ENCODE measurements around the gene PLCB4. TPM values are rescaled to one million over a fixed set of nuclear protein-coding genes. Genes with fewer than 3 reads are reported as not detected.
"Not testable (repeated sequence)": the region's sequence is repeated elsewhere in the genome, so short reads cannot be mapped to it uniquely, and the experiment has no call there.

Gene PLCB4
- polyA plus RNA-seq (2013, experiment 1 of 2; ENCODE audit: insufficient read length) = 2.9 TPM
- polyA plus RNA-seq (2013, experiment 2 of 2; ENCODE audit: insufficient read length) = 3.4 TPM

- peak; percentile 43 for DNase-seq
Observed at GRCh38 chr20:9068841-9069663, at the start of gene PLCB4. PLCB4 (plus strand) TSS chr20:9069087; CDS start chr20:9307815, 238,728 bp downstream.

GRCh38 chr20:9019833-9020232 is 49.1 kb upstream of the PLCB4 start:
- no peak for DNase-seq

GRCh38 chr20:9021216-9021615 is 47.7 kb upstream of the PLCB4 start:
- DNase-seq = no peak

GRCh38 chr20:9021699-9022098 is 47.2 kb upstream of the PLCB4 start:
- no peak for DNase-seq

GRCh38 chr20:9022376-9022775 is 46.5 kb upstream of the PLCB4 start:
- no peak for DNase-seq

- DNase-seq = no peak
Observed at GRCh38 chr20:9024606-9025005, 44.3 kb upstream of the PLCB4 start.

- no peak for DNase-seq
Observed at GRCh38 chr20:9025011-9025410, 43.9 kb upstream of the PLCB4 start.

GRCh38 chr20:9025643-9026042 is 43.2 kb upstream of the PLCB4 start:
- peak; percentile 77 for DNase-seq

GRCh38 chr20:9027626-9028025 is 41.3 kb upstream of the PLCB4 start:
- no peak for DNase-seq

GRCh38 chr20:9028419-9028818 is 40.5 kb upstream of the PLCB4 start:
- no peak for DNase-seq

- DNase-seq = peak; percentile 64
Observed at GRCh38 chr20:9031991-9032390, 36.9 kb upstream of the PLCB4 start.

- DNase-seq = peak; percentile 38
Observed at GRCh38 chr20:9032758-9033157, 36.1 kb upstream of the PLCB4 start.

GRCh38 chr20:9035126-9035525 is 33.8 kb upstream of the PLCB4 start:
- peak; percentile 90 for DNase-seq

GRCh38 chr20:9036593-9036992 is 32.3 kb upstream of the PLCB4 start:
- DNase-seq = no peak

- peak; percentile 85 for DNase-seq
Observed at GRCh38 chr20:9038791-9039535, 29.9 kb upstream of the PLCB4 start.

- DNase-seq = peak; percentile 69
Observed at GRCh38 chr20:9040863-9041524, 27.9 kb upstream of the PLCB4 start.

GRCh38 chr20:9043364-9043763 is 25.5 kb upstream of the PLCB4 start:
- DNase-seq = no peak

GRCh38 chr20:9047928-9048327 is 21.0 kb upstream of the PLCB4 start:
- not testable (repeated sequence) for DNase-seq

- DNase-seq = peak; percentile 99
Observed at GRCh38 chr20:9051508-9051907, 17.4 kb upstream of the PLCB4 start.

GRCh38 chr20:9052136-9052535 is 16.8 kb upstream of the PLCB4 start:
- no peak for DNase-seq

- no peak for DNase-seq
Observed at GRCh38 chr20:9053108-9053507, 15.8 kb upstream of the PLCB4 start.

- peak; percentile 59 for DNase-seq
Observed at GRCh38 chr20:9054176-9054575, 14.7 kb upstream of the PLCB4 start.

GRCh38 chr20:9059931-9060330 is 9.0 kb upstream of the PLCB4 start:
- peak; percentile 63 for DNase-seq
